Measurements from ENCODE around the gene CAMTA1.

The CAMTA1 gene

GRCh38 chr1:7549277-7550161 lies 764.3 kb downstream of the CAMTA1 start:
- ChIA-PET CTCF (interaction anchor here (1.0 kb wide), 1 partner anchor 9 kb away, joined by 3 read pairs; no protein-coding TSS in a partner anchor), POLR2A (no interaction called here)
- no peak for DNase-seq (ENCODE audit: extremely low spot score)
- TF ChIP-seq L3MBTL2 (conservative IDR thresholded peaks at IDR 0.05) (no peak), PKNOX1 (IDR thresholded peaks at IDR 0.05) (0 out of 2 replicates have a peak, but pooled peaks have one; percentile 5)

- POLR2A ChIA-PET = no interaction called here
- CTCF ChIA-PET = interaction anchor here (1.0 kb wide), 1 partner anchor 10 kb away, joined by 3 read pairs; no protein-coding TSS in a partner anchor
Measured at GRCh38 chr1:7550261-7550865, 765.1 kb downstream of the CAMTA1 start.

GRCh38 chr1:7550981-7551380 lies 765.7 kb downstream of the CAMTA1 start:
- POLR2A ChIA-PET = no interaction called here
- DNase-seq (ENCODE audit: extremely low spot score) = no peak
- CTCF ChIA-PET = no interaction called here
- TF ChIP-seq LEF1 (IDR thresholded peaks at IDR 0.05; ENCODE audit: borderline replicate concordance) (no peak), HDGF (IDR thresholded peaks at IDR 0.05; ENCODE audit: borderline replicate concordance) (no peak), TARDBP (IDR thresholded peaks at IDR 0.05) (no peak), CTBP1 (IDR thresholded peaks at IDR 0.05; ENCODE audit: borderline replicate concordance) (no peak), BHLHE40 (IDR thresholded peaks at IDR 0.05; ENCODE audit: borderline replicate concordance) (no peak), L3MBTL2 (conservative IDR thresholded peaks at IDR 0.05) (no peak)

More at GRCh38 chr1:7550261-7550865, 765.1 kb downstream of the CAMTA1 start:
- TF ChIP-seq BHLHE40 (IDR thresholded peaks at IDR 0.05; ENCODE audit: borderline replicate concordance) (no peak), TARDBP (IDR thresholded peaks at IDR 0.05) (no peak), SP1 (IDR thresholded peaks at IDR 0.05) (no peak), FOXM1 (IDR thresholded peaks at IDR 0.05; ENCODE audit: borderline replicate concordance) (no peak), ELF4 (IDR thresholded peaks at IDR 0.05) (no peak), PKNOX1 (IDR thresholded peaks at IDR 0.05) (no peak), ZNF384 (IDR thresholded peaks at IDR 0.05) (no peak), HDGF (IDR thresholded peaks at IDR 0.05; ENCODE audit: borderline replicate concordance) (no peak), CTBP1 (IDR thresholded peaks at IDR 0.05; ENCODE audit: borderline replicate concordance) (no peak), FOXA1 (IDR thresholded peaks at IDR 0.05) (no peak), SUZ12 (IDR thresholded peaks at IDR 0.05) (no peak), LEF1 (IDR thresholded peaks at IDR 0.05; ENCODE audit: borderline replicate concordance) (no peak), ARNT (IDR thresholded peaks at IDR 0.05) (no peak), NFRKB (IDR thresholded peaks at IDR 0.05) (no peak), L3MBTL2 (conservative IDR thresholded peaks at IDR 0.05) (no peak), FOXK2 (IDR thresholded peaks at IDR 0.05) (no peak)
- no peak for DNase-seq (ENCODE audit: extremely low spot score)

- CTCF ChIA-PET = no interaction called here
- no peak for DNase-seq (ENCODE audit: extremely low spot score)
- POLR2A ChIA-PET = no interaction called here
- TF ChIP-seq HDGF (IDR thresholded peaks at IDR 0.05; ENCODE audit: borderline replicate concordance) = no peak
- TF ChIP-seq TARDBP (IDR thresholded peaks at IDR 0.05) = no peak
Measured at GRCh38 chr1:7551442-7551841, 766.2 kb downstream of the CAMTA1 start.

- POLR2A ChIA-PET = no interaction called here
- no peak for DNase-seq (ENCODE audit: extremely low spot score)
- CTCF ChIA-PET = no interaction called here
- TF ChIP-seq HDGF (IDR thresholded peaks at IDR 0.05; ENCODE audit: borderline replicate concordance) (no peak), L3MBTL2 (conservative IDR thresholded peaks at IDR 0.05) (no peak), ARNT (IDR thresholded peaks at IDR 0.05) (no peak), FOXK2 (IDR thresholded peaks at IDR 0.05) (no peak), TARDBP (IDR thresholded peaks at IDR 0.05) (no peak), FOXA1 (IDR thresholded peaks at IDR 0.05) (no peak), PKNOX1 (IDR thresholded peaks at IDR 0.05) (no peak), ZNF384 (IDR thresholded peaks at IDR 0.05) (no peak), CTBP1 (IDR thresholded peaks at IDR 0.05; ENCODE audit: borderline replicate concordance) (no peak), SP1 (IDR thresholded peaks at IDR 0.05) (no peak), ELF4 (IDR thresholded peaks at IDR 0.05) (no peak), NFRKB (IDR thresholded peaks at IDR 0.05) (no peak), SUZ12 (IDR thresholded peaks at IDR 0.05) (no peak), FOXM1 (IDR thresholded peaks at IDR 0.05; ENCODE audit: borderline replicate concordance) (no peak), BHLHE40 (IDR thresholded peaks at IDR 0.05; ENCODE audit: borderline replicate concordance) (no peak), LEF1 (IDR thresholded peaks at IDR 0.05; ENCODE audit: borderline replicate concordance) (no peak)
Measured at GRCh38 chr1:7552402-7552801, 767.1 kb downstream of the CAMTA1 start.

GRCh38 chr1:7553042-7553690 lies 767.9 kb downstream of the CAMTA1 start:
- DNase-seq (ENCODE audit: extremely low spot score) = no peak
- TF ChIP-seq SP1 (IDR thresholded peaks at IDR 0.05) = no peak
- TF ChIP-seq BHLHE40 (IDR thresholded peaks at IDR 0.05; ENCODE audit: borderline replicate concordance) = no peak
- TF ChIP-seq ARNT (IDR thresholded peaks at IDR 0.05) = no peak
- TF ChIP-seq L3MBTL2 (conservative IDR thresholded peaks at IDR 0.05) = no peak
- TF ChIP-seq TARDBP (IDR thresholded peaks at IDR 0.05) = no peak
- ChIA-PET POLR2A (no interaction called here), CTCF (no interaction called here)
